ENCODE results near the gene SLC8A1.

SLC8A1 gene

GRCh38 chr2:40315683-40316082, 136.2 kb downstream of the SLC8A1 start:
- FAIRE-seq (no peak), DNase-seq (ENCODE audit: low spot score) (no peak)

DNA sequence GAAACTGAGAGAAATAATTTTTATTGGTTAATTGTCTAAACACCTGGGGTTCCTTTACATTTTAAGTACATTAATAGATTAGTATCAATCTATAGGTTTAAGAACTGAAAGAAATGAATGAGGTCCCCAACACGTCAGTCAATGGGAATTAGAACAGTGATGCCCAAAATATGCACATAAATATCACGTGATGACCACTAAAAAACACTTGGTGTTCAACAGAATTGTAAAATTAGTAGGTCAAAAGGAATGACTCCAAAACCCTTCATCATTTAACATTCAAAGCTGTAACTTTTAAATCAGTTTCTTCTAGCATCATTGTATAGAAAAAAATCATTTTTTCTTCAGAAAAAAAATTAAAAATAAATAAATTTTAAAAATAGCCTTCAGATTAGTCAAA, 140.9 kb downstream of the SLC8A1 start:
- DNase-seq (ENCODE audit: low spot score) (no peak), FAIRE-seq (no peak)

DNA sequence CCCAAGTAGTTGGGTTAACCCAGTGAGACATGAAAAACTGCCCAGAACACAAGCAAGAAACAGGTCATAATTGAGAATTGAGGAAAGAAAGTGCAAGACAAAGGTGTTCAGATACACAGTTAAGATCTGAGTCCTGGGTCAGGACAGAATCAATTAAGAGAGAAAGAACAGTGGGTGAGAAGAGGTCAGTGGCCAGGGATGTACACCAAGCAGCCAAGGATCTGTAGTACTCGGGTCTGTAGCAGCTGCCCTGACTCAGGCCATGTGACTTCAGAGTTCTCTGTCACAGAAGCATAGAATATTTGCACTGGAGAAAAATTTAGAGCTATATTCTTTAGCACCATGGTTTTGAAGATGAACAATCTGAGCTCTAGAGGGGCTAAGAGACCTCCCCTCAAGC, 141.6 kb downstream of the SLC8A1 start:
- FAIRE-seq (no peak), DNase-seq (ENCODE audit: low spot score) (no peak)

GRCh38 chr2:40304340-40304739, 147.6 kb downstream of the SLC8A1 start:
- FAIRE-seq (no peak), DNase-seq (ENCODE audit: low spot score) (no peak)

- FAIRE-seq (no peak), DNase-seq (ENCODE audit: low spot score) (no peak)
These were observed 148.1 kb downstream of the SLC8A1 start for GRCh38 chr2:40303746-40304145.

GRCh38 chr2:40302751-40303325, 149.1 kb downstream of the SLC8A1 start:
- DNase-seq (ENCODE audit: low spot score), result no peak
- FAIRE-seq, result no peak

DNA sequence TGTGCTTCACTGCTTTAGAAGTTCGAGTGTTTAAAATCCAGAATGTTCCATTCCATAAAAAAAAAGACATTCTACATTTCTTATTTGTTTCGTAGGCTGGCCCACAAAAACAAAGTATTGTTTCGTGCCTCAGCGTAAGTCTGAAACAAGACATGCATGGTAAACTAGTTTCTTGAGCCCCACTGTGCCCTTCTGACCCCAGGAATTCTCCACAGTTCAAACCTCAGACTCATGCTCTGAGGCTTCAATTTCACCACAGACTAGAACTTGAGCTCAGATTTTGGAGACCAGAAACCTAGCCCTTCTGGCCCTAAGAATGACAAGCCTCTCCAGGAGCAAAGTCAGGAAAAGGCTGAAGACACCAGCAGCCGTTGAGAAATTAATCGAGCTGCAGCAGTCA, 151.5 kb downstream of the SLC8A1 start:
- DNase-seq (ENCODE audit: low spot score) (no peak), FAIRE-seq (no peak)

GRCh38 chr2:40299781-40300180, 152.1 kb downstream of the SLC8A1 start:
- FAIRE-seq (no peak), DNase-seq (ENCODE audit: low spot score) (no peak)

DNA sequence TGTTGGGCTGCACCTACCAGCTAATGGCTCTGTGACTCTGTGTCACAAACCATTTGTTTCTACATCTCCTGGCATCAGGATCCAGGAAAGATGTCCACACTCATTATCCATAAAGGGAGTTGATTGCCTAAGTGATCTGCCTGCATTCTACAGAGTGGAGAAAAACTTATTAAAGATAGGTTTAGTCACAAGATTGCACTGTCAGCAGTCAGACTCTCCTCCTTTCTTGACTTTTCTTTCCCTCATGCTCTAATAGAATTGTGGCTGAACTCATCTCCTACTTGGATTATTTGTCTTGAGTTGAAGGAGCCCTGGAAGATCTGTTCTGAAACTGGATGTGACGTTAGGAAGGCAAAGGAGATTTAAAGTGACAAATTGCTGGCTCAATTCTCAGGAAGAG, 152.7 kb downstream of the SLC8A1 start:
- FAIRE-seq, result no peak
- DNase-seq (ENCODE audit: low spot score), result no peak

DNA sequence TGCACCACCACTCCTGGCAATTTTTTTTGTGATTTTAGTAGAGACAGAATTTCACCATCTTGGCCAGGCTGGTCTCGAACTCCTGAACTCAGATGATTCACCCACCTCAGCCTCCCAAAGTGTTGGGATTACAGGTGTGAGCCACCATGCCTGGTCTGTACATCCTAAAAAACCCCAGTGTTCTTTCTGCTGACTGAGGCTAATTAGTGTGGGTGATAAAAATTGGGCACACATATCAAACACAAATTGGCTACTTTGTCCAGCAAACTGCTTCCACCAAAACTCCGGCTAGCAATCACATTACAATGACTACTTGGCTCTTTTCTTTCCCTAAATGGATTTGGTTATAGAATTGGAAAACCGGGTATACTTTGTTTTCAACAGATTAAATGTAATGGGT, 153.9 kb downstream of the SLC8A1 start:
- FAIRE-seq (no peak), DNase-seq (ENCODE audit: low spot score) (no peak)

- no peak for FAIRE-seq
These were observed 159.6 kb downstream of the SLC8A1 start for GRCh38 chr2:40292291-40292690.

GRCh38 chr2:40289771-40290404, 162.0 kb downstream of the SLC8A1 start:
- no peak for FAIRE-seq
- no peak for DNase-seq (ENCODE audit: low spot score)

More at GRCh38 chr2:40292291-40292690, 159.6 kb downstream of the SLC8A1 start:
- no peak for DNase-seq (ENCODE audit: low spot score)

DNA sequence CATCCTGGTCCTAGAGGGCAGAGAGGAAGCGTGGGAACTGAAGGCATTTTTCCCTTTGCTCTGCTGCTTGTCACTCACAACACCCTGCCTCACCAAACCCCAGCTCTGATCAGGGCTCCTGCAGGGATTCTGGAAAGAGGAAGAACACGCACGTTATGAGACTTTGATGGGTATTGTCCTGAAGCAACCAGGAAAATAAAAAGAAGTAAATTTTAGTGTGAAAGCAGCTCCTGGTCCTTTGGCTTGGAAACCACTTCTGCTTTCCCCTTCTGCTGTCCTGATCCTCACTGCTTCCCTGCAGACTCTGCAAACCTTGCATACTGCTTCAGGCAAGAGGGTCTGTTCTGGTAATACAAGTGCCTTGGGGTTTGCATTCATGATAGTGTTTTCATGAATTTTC, 164.1 kb downstream of the SLC8A1 start:
- no peak for DNase-seq (ENCODE audit: low spot score)
- no peak for FAIRE-seq

DNA sequence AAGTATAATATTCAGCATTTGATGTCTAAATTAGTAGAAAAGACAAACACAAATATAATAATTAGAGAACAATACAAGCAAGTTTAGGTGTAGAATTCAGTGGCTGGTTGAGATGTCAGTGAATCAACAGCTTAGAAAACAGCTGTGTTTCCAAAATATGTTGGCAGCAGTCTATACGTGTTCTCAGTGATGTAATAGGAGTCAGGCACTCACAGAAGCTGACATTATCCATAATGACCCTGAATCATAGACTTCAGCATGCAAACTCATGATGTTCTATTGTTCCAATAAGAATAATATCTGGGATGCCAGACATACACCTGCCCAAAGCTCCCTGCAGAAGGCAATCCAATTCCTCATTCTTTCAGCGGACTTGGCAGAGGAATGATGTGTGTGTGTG, 164.7 kb downstream of the SLC8A1 start:
- DNase-seq (ENCODE audit: low spot score) (no peak), FAIRE-seq (no peak)

DNA sequence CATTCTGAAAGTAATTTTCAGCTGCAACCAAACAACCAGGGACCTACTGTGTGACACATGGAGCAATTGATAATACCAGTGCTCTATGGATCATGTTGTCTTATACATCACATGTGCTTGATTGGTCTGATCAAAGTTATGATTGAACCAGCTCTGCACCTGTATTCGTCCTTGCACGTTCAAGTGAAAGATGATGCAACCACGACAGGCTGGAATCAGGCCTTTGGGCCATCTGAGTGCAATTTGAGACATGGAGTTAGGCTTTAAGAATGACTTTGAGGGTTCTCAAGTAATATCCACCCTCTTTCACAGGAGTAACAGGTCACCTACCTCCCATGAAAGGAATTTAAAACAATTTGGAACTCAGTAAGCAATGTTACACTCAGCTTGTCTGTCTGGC, 165.2 kb downstream of the SLC8A1 start:
- DNase-seq (ENCODE audit: low spot score) (no peak), FAIRE-seq (no peak)

GRCh38 chr2:40285391-40285790, 166.5 kb downstream of the SLC8A1 start:
- no peak for FAIRE-seq
- DNase-seq (ENCODE audit: low spot score), result no peak

GRCh38 chr2:40284797-40285196, 167.1 kb downstream of the SLC8A1 start:
- DNase-seq (ENCODE audit: low spot score), result no peak
- no peak for FAIRE-seq

- no peak for DNase-seq (ENCODE audit: low spot score)
- FAIRE-seq, result no peak
These were observed 168.6 kb downstream of the SLC8A1 start for GRCh38 chr2:40283111-40283909.

DNA sequence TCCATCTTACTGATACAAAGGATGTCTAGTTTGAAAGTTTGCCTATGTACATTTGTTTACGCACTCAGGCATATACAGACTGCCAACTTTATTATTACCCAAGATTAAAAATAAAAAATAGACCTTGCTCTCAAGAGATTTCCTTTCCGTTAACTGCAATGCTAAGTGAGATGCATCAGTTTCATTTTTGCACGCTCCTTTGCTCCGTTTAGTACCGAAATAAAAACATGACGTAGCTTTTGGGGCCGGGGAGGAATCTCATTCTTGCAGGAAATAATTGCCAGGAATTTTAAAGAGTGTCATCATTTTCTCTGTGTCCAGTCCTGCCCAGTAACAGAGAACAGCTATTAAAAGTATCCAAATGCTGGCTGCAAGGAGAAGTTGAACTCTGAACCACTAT, 169.5 kb downstream of the SLC8A1 start:
- no peak for FAIRE-seq

GRCh38 chr2:40281021-40281940, 170.6 kb downstream of the SLC8A1 start:
- DNase-seq (ENCODE audit: low spot score) (peak; percentile 7), FAIRE-seq (no peak)

More for the DNA sequence above, 169.5 kb downstream of the SLC8A1 start:
- peak; percentile 21 for DNase-seq (ENCODE audit: low spot score)

GRCh38 chr2:40279482-40279881, 172.4 kb downstream of the SLC8A1 start:
- no peak for FAIRE-seq
- no peak for DNase-seq (ENCODE audit: low spot score)

DNA sequence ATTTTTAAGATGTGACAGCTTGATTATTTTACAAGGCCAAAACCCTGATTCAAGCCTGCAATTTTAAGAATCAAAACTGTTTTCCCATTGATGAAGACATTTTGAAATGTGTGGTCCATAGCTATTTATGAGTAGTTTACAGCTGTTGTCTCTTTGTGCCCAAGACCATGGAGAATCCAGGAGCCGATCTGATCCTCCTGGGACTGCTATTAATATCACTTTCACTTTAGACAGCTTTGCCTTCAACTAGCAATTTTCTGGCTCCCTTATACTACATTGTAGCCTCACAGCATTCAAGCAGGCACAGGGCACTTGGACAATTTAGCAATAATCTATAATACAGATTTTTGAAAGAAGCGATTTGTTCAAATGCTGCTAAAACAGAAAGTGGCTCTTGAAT, 172.9 kb downstream of the SLC8A1 start:
- FAIRE-seq (no peak), DNase-seq (ENCODE audit: low spot score) (no peak)
